ENCODE measurements around the gene CR1.

CR1 gene

GRCh38 chr1:207644166-207644851 is 148.4 kb downstream of the CR1 start:
- no peaks in the 10 kb centered on the region for H3K36me3 ChIP-seq (ENCODE audit: insufficient read depth, low read length)
- no peaks in the 10 kb centered on the region for H3K9me3 ChIP-seq (ENCODE audit: low read depth, low read length)
- no peak overlapping the region for H3K27ac ChIP-seq
- no peak overlapping the region for H3K4me3 ChIP-seq
- no peak for TF ChIP-seq POLR2AphosphoS5 (IDR thresholded peaks at IDR 0.05; ENCODE audit: borderline replicate concordance, low read depth, low read length)
- TF ChIP-seq EZH2 (IDR thresholded peaks at IDR 0.05), result no peak
- TF ChIP-seq FOXP2 (optimal IDR thresholded peaks at IDR 0.05; ENCODE audit: control extremely low read depth, extremely low read length, insufficient read depth), result no peak
- no peak for DNase-seq (ENCODE audit: low read depth, low spot score)
- H3K9ac ChIP-seq (ENCODE audit: insufficient read length), result no peak overlapping the region

- no peak for DNase-seq (ENCODE audit: low read depth, low spot score)
- H3K9me3 ChIP-seq (ENCODE audit: low read depth, low read length), result no peaks in the 10 kb centered on the region
- H3K4me3 ChIP-seq, result peak within 1 kb of the TSS; percentile 60
- no peak within 1 kb of the TSS for H3K9ac ChIP-seq (ENCODE audit: insufficient read length)
- H3K36me3 ChIP-seq (ENCODE audit: insufficient read depth, low read length), result no peaks in the 10 kb centered on the region
- no peak for TF ChIP-seq EZH2 (IDR thresholded peaks at IDR 0.05)
- TF ChIP-seq FOXP2 (optimal IDR thresholded peaks at IDR 0.05; ENCODE audit: control extremely low read depth, extremely low read length, insufficient read depth), result no peak
- no peak for TF ChIP-seq POLR2AphosphoS5 (IDR thresholded peaks at IDR 0.05; ENCODE audit: borderline replicate concordance, low read depth, low read length)
- H3K27ac ChIP-seq, result no peak within 1 kb of the TSS
Measured at GRCh38 chr1:207644852-207645634, 149.1 kb downstream of the CR1 start, which contains the start of gene CR1L. TSS of gene CR1L (plus strand) at chr1:207645133. CDS start at chr1:207645234, 101 bp downstream.

GRCh38 chr1:207645635-207646081 is 149.7 kb downstream of the CR1 start:
- DNase-seq (ENCODE audit: low read depth, low spot score), result no peak
- Histone ChIP-seq H3K36me3 (ENCODE audit: insufficient read depth, low read length) (no peaks in the 10 kb centered on the region), H3K27ac (no peak overlapping the region), H3K9ac (ENCODE audit: insufficient read length) (no peak overlapping the region), H3K4me3 (no peak overlapping the region), H3K9me3 (ENCODE audit: low read depth, low read length) (no peaks in the 10 kb centered on the region)
- TF ChIP-seq POLR2AphosphoS5 (IDR thresholded peaks at IDR 0.05; ENCODE audit: borderline replicate concordance, low read depth, low read length) (no peak), FOXP2 (optimal IDR thresholded peaks at IDR 0.05; ENCODE audit: control extremely low read depth, extremely low read length, insufficient read depth) (no peak), EZH2 (IDR thresholded peaks at IDR 0.05) (no peak)

GRCh38 chr1:207646171-207646570 is 150.2 kb downstream of the CR1 start:
- no peaks in the 10 kb centered on the region for H3K9me3 ChIP-seq (ENCODE audit: low read depth, low read length)
- no peak for TF ChIP-seq FOXP2 (optimal IDR thresholded peaks at IDR 0.05; ENCODE audit: control extremely low read depth, extremely low read length, insufficient read depth)
- no peak for TF ChIP-seq EZH2 (IDR thresholded peaks at IDR 0.05)
- TF ChIP-seq POLR2AphosphoS5 (IDR thresholded peaks at IDR 0.05; ENCODE audit: borderline replicate concordance, low read depth, low read length), result no peak
- no peak overlapping the region for H3K9ac ChIP-seq (ENCODE audit: insufficient read length)
- H3K36me3 ChIP-seq (ENCODE audit: insufficient read depth, low read length), result no peaks in the 10 kb centered on the region
- no peak overlapping the region for H3K4me3 ChIP-seq
- DNase-seq (ENCODE audit: low read depth, low spot score), result no peak
- no peak overlapping the region for H3K27ac ChIP-seq

GRCh38 chr1:207646944-207647579 is 151.1 kb downstream of the CR1 start:
- Histone ChIP-seq H3K27ac (no peak overlapping the region), H3K36me3 (ENCODE audit: insufficient read depth, low read length) (no peaks in the 10 kb centered on the region), H3K9me3 (ENCODE audit: low read depth, low read length) (no peaks in the 10 kb centered on the region), H3K4me3 (no peak overlapping the region), H3K9ac (ENCODE audit: insufficient read length) (no peak overlapping the region)
- no peak for DNase-seq (ENCODE audit: low read depth, low spot score)
- TF ChIP-seq EZH2 (IDR thresholded peaks at IDR 0.05) (no peak), POLR2AphosphoS5 (IDR thresholded peaks at IDR 0.05; ENCODE audit: borderline replicate concordance, low read depth, low read length) (no peak), FOXP2 (optimal IDR thresholded peaks at IDR 0.05; ENCODE audit: control extremely low read depth, extremely low read length, insufficient read depth) (no peak)

GRCh38 chr1:207647671-207648333 is 151.8 kb downstream of the CR1 start:
- no peak overlapping the region for H3K4me3 ChIP-seq
- H3K9me3 ChIP-seq (ENCODE audit: low read depth, low read length), result no peaks in the 10 kb centered on the region
- no peak for DNase-seq (ENCODE audit: low read depth, low spot score)
- H3K27ac ChIP-seq, result no peak overlapping the region
- H3K9ac ChIP-seq (ENCODE audit: insufficient read length), result no peak overlapping the region
- no peaks in the 10 kb centered on the region for H3K36me3 ChIP-seq (ENCODE audit: insufficient read depth, low read length)
- no peak for TF ChIP-seq POLR2AphosphoS5 (IDR thresholded peaks at IDR 0.05; ENCODE audit: borderline replicate concordance, low read depth, low read length)
- no peak for TF ChIP-seq FOXP2 (optimal IDR thresholded peaks at IDR 0.05; ENCODE audit: control extremely low read depth, extremely low read length, insufficient read depth)
- no peak for TF ChIP-seq EZH2 (IDR thresholded peaks at IDR 0.05)

GRCh38 chr1:207648334-207649209 is 152.6 kb downstream of the CR1 start:
- Histone ChIP-seq H3K9ac (ENCODE audit: insufficient read length) (no peak overlapping the region), H3K4me3 (no peak overlapping the region), H3K9me3 (ENCODE audit: low read depth, low read length) (no peaks in the 10 kb centered on the region), H3K36me3 (ENCODE audit: insufficient read depth, low read length) (no peaks in the 10 kb centered on the region), H3K27ac (no peak overlapping the region)
- no peak for DNase-seq (ENCODE audit: low read depth, low spot score)
- no peak for TF ChIP-seq FOXP2 (optimal IDR thresholded peaks at IDR 0.05; ENCODE audit: control extremely low read depth, extremely low read length, insufficient read depth)
- no peak for TF ChIP-seq EZH2 (IDR thresholded peaks at IDR 0.05)
- no peak for TF ChIP-seq POLR2AphosphoS5 (IDR thresholded peaks at IDR 0.05; ENCODE audit: borderline replicate concordance, low read depth, low read length)

Data from SK-N-MC (cell line).